ENCODE results near the gene JAKMIP3.

JAKMIP3 gene

DNA sequence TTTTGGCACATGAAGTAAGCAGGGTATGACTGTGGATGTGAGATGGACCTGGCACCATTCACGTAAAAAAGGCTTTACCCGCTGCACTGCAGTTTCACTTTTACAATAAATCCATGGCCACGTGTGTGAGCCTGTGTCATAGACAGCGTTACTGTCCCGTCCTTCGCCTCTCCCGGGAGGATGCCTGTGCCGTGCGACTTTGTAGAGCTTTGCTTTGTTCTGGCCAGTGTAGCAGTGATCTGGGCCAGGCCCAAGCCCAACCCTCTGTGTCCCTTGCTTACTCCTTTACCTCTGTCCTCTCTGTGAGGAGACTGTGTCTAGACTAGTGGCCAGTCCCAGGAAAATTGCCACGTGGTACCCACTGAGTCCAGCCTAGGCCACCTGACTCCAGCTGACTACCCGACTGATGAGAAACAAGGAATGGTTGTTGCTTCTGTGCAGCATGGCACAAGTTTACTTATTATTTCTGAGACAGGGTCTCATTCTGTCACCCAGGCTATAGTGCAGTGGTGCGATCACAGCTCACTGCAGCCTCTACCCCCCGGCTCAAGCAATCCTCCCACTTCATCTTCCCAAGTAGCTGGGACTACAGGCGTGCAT lies 48.1 kb downstream of the JAKMIP3 start:
- no peak for DNase-seq

DNA sequence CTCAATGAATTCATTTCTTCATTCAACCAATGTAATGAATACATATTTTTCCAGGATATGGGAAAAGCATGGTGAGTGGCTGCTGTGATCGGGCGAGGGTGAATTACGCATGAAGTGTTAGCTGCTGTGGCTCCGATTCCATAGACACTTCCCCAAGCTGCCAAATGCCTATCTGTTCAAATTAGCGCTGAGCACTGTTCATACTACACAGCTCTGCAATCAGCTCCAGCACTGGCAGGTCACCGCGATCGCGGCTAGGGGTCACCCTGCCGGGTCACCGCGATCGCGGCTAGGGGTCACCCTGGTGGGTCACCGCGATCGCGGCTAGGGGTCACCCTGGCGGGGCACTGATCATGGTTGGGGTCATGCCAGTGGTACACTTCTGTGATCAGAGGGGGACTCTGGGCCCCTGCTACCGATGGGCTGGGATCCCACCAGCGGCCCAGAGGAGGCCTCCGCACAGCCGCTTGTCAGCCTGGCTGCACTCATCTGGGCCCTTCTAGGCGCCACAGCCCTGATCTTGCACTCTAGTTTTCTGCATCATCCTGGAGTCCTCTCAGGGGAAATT lies 49.3 kb downstream of the JAKMIP3 start:
- DNase-seq, result no peak
